HG03439 (cell line): ENCODE data around the gene RIMKLB.
"Not testable (repeated sequence)": the region's sequence is repeated elsewhere in the genome, so short reads cannot be mapped to it uniquely, and the experiment has no call there.

ENCODE experiments used
- ATAC-seq: cut with Tn5 transposase; IDR thresholded peaks from one replicate; pipeline ENCODE4 v1.9.1; 2021; ENCODE audit warnings: mild to moderate bottlenecking, moderate library complexity; ENCODE audit not compliant: unreplicated experiment

The RIMKLB gene

GRCh38 chr12:8816448-8817050 is 118.8 kb downstream of the RIMKLB start:
- no peak for ATAC-seq

- no peak for ATAC-seq
These were observed 120.1 kb downstream of the RIMKLB start for GRCh38 chr12:8817856-8818255.

GRCh38 chr12:8818526-8818925 is 120.7 kb downstream of the RIMKLB start:
- no peak for ATAC-seq

GRCh38 chr12:8819666-8819980 is 121.8 kb downstream of the RIMKLB start:
- ATAC-seq = no peak

- not testable (repeated sequence) for ATAC-seq
These were observed 123.1 kb downstream of the RIMKLB start for GRCh38 chr12:8820676-8821407.

GRCh38 chr12:8821591-8821990 is 123.8 kb downstream of the RIMKLB start:
- no peak for ATAC-seq

- no peak for ATAC-seq
These were observed 124.5 kb downstream of the RIMKLB start, which contains the start of gene A2ML1 for GRCh38 chr12:8822298-8822697. Gene A2ML1 (plus strand): TSS chr12:8822621. CDS start chr12:8822652, 31 bp downstream.

- ATAC-seq = no peak
These were observed 125.9 kb downstream of the RIMKLB start for GRCh38 chr12:8823565-8824300.

GRCh38 chr12:8827551-8828256 is 129.9 kb downstream of the RIMKLB start:
- ATAC-seq = no peak

GRCh38 chr12:8828257-8829124 is 130.7 kb downstream of the RIMKLB start:
- ATAC-seq = no peak

GRCh38 chr12:8829125-8829518 is 131.3 kb downstream of the RIMKLB start:
- ATAC-seq = no peak

- no peak for ATAC-seq
These were observed 131.8 kb downstream of the RIMKLB start for GRCh38 chr12:8829621-8830020.

- ATAC-seq = no peak
These were observed 133.3 kb downstream of the RIMKLB start for GRCh38 chr12:8831116-8831515.

- ATAC-seq = no peak
These were observed 134.7 kb downstream of the RIMKLB start for GRCh38 chr12:8832500-8832899.
